HEK293T (cell line): ENCODE data around the gene CT45A6.
"Not testable (repeated sequence)": the region's sequence is repeated elsewhere in the genome, so short reads cannot be mapped to it uniquely, and the experiment has no call there.

Source experiments
- SP1 ChIP-seq: fragments of 450-650 bp; IDR thresholded peaks from 2 replicates; pipeline ENCODE4 v1.6.1; 2017
- TARDBP ChIP-seq: fragments of 450-650 bp; IDR thresholded peaks from 2 replicates; pipeline ENCODE4 v1.6.1; 2016

DNA sequence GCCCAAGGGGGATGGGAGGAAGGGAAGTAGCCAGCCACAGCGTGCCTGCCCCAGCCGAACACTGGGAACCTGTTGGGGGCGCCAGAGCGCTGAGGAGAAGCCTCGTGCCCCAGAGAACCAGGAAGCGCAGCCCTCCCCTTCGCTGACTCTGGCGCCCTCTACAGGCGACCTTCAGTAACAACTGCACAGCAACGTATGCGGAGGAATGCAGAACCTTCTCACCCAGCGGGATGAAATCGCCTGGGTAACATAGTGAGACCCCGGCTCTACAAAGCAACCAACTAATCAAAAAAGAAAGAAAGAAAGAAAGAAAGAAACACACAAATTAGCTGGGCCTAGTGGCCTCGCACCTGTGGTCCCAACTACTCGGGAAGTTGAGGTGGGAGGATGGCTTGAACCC, at the start of gene CT45A6:
- not testable (repeated sequence) for TF ChIP-seq SP1, TARDBP
